ENCODE data around the gene ANKRD31.
"Not testable (repeated sequence)": the region's sequence is repeated elsewhere in the genome, so short reads cannot be mapped to it uniquely, and the experiment has no call there.

Gene ANKRD31

GRCh38 chr5:75138689-75139088 lies 98.0 kb downstream of the ANKRD31 start:
- DNase-seq = no peak

DNA sequence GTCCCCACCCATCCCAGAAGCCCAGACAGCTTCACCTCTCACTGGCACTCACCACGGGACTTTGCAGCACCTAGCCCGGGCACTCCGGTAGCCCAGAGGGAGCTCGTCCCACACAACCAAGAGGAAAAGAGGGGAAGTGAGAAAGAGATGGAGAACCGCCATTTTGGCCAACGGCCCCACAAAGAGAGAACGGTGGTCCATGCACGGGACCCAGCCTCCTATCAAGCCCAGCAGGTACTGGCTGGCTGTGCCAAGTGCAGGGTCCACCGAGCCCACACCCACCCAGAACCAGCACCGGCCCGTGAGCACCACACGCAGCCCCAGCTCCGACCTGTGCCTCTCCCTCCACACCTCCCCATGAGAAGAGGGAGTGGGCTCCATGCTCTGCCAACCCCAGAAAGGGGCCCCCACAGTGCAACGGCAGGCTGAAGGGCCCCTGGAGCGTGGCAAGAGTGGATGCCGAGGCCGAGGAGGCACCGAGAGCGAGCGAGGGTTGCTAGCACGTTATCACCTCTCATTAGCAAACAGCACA lies 105.8 kb downstream of the ANKRD31 start:
- no peak for DNase-seq

- no peak for DNase-seq
These were observed 119.8 kb downstream of the ANKRD31 start for GRCh38 chr5:75116856-75117255.

DNA sequence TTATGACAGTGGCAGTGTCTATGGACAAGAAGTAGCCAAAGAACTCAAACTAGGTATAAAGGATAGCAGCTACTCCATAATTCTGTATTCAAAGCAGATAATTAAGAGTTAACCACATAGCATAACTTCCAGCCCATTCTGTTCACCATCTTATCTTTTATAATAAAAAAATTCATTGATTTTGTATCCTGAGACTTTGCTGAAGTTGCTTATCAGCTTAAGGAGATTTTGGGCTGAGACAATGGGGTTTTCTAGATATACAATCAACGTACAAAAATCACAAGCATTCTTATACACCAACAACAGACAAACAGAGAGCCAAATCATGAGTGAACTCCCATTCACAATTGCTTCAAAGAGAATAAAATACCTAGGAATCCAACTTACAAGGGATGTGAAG lies 122.4 kb downstream of the ANKRD31 start:
- not testable (repeated sequence) for DNase-seq

GRCh38 chr5:75113354-75114113 lies 123.1 kb downstream of the ANKRD31 start:
- no peak for DNase-seq

- DNase-seq = no peak
These were observed 127.6 kb downstream of the ANKRD31 start for GRCh38 chr5:75108931-75109596.

GRCh38 chr5:75108515-75108914 lies 128.2 kb downstream of the ANKRD31 start:
- no peak for DNase-seq

DNA sequence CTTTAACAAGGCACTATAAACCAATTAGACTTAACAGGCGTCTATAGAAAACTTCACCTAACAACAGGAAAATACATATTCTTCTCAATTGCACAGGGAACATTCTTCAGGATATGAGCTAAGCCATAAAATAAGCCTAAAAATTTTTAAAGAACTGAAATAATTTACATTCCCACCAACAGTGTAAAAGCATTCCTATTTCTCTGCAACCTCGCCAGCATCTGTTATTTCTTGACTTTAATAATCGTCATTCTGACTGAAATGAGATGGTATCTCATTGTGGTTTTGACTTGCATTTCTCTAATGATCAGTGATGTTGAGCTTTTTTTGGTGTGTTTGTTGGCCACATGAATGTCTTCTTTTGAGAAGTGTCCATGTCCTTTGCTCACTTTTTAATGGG lies 140.7 kb downstream of the ANKRD31 start:
- DNase-seq = not testable (repeated sequence)

GRCh38 chr5:75091597-75091996 lies 145.1 kb downstream of the ANKRD31 start:
- no peak for DNase-seq

DNA sequence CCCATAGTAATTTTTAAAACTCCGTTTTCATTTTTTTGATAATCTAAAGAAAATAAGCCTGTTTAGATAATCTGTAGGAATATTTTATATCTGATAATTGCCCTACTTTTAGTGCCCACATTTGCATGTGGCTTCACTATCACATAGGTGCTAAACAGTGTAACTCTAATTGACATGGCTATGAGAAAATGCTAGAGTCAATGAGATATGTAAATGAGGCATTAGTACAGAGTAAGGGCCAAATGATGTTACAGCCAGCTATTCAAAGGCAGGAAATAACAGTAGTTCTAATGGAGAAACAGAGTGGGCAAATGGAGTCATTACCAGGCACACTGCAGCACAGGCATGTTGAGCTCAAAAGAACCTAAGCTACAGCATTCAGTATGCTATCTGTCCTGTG lies 147.0 kb downstream of the ANKRD31 start:
- no peak for DNase-seq

- DNase-seq = no peak
These were observed 147.5 kb downstream of the ANKRD31 start for GRCh38 chr5:75089137-75089536.

DNA sequence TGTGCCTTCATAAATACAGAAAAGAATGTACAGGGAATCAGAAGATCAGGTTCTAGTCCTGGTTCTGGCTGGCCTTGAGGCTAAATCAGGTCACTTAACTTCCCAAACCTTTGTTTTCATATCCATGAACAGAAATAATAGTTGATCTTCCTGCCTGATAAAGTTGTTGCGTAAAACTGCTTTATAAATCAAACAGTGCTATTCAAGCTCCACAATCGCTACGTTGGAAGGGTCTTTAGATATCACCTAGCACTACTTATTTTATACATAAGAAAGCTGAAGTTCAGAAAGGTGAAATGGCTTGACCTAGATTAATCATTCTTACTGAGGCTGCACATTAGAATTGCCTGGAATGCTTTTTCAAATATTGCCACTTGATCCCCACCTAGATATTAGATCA lies 148.0 kb downstream of the ANKRD31 start:
- DNase-seq = no peak

GRCh38 chr5:75081510-75081909 lies 155.2 kb downstream of the ANKRD31 start:
- no peak for DNase-seq

DNA sequence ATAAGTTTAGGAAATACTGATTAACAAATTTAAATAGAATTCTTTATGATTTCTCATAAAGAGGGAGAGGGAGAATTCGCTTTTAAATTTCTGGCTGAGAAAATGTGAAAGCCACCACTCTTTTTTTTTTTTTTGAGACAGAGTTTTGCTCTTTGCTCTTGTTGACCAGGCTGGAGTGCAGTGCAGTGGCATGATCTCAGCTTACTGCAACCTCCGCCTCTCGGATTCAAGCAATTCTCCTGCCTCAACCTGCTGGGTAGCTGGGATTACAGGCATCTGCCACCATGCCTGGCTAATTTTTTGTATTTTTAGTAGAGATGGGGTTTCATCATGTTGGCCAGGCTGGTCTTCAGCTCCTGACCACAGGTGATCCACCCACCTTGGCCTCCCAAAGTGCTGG lies 157.3 kb downstream of the ANKRD31 start:
- not testable (repeated sequence) for DNase-seq

- no peak for DNase-seq
These were observed 158.7 kb downstream of the ANKRD31 start for GRCh38 chr5:75078027-75078426.

GRCh38 chr5:75072061-75072460 lies 164.6 kb downstream of the ANKRD31 start:
- DNase-seq = no peak

GRCh38 chr5:75071100-75071499 lies 165.6 kb downstream of the ANKRD31 start:
- DNase-seq = no peak

DNA sequence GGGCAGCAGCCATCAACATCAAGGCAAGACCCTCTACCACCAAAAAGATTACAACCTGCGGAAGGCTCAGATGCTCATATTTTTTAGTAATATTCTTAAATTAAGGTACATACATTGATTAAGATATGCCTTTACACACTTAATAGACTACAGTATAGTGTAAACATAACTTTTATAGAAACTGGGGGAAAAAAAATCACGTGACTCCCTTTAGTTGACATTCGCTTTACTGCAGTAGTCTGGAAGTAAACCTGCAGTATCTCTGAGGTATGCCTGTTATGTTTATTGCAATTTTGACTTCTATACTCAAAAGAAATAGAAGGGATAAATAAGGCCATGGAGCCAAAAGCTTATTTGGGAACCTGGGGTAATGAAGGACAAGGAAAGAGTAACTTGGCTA lies 169.2 kb downstream of the ANKRD31 start:
- no peak for DNase-seq

GRCh38 chr5:75062925-75063531 lies 173.7 kb downstream of the ANKRD31 start:
- DNase-seq = no peak

DNA sequence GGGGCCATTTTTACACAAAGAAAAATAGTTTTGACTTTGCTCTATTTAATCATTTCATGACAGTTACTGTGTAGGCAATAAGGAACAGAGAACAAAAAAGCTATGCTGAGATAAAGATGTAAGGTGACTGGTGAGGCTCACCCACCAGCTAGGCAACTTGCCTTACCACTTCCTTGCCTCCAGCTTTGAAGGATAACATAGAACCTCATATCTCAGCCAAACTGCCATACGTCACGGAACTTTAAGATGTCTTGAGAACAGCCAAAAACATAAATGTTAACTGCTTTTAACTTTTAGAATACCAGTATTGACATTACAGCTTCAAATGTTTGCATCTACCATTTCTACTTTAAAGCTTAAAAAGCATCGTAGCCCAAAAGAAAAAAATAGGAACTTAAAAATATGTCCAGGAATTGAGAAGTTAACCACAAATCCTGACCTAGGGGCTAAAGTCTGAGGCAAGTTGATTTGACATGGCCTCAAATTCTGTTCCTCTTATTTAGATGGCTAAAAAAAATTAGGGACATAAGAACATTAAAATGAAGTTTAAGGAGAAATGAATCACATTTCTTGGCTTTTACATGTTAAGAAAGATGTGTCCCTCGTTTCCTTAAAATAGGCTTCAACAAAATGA lies 176.6 kb downstream of the ANKRD31 start:
- DNase-seq = no peak

DNA sequence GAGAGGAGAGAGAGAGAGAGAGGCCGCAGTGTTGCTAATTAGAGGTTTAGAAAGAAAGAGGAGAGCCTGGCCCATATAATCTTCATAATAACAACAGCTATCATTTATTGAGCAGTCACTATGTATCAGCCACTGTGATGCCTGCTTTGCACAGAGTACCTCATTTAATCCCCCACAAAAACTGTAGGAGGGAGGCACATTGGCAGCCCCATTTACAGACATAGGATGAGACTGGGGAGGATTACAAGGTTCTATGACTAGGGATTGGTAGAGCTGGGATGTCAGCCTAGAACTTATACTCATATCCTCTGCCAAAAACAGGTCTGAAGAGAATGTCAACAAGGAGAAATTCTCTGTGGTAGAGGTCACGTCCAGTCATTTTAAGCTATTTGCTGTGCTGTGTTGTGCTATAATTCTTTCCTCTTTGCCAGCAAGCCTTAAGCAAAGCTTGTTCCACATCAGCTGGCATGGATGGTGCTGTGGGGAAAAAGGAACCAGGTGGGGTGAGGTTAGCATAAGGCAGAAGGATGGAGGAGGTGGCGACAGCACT lies 177.6 kb downstream of the ANKRD31 start:
- no peak for DNase-seq

- DNase-seq = no peak
These were observed 179.1 kb downstream of the ANKRD31 start for GRCh38 chr5:75057561-75057960.

GRCh38 chr5:75055727-75056144 lies 180.9 kb downstream of the ANKRD31 start:
- no peak for DNase-seq
